SK-N-SH (cell line): Measurements from ENCODE around the gene HEMK1.

Source experiments
- CHD2 ChIP-seq: fragments of 150-350 bp; IDR thresholded peaks from 2 replicates; pipeline ENCODE4 v1.6.1; 2018; ENCODE audit warnings: low read length; ENCODE audit not compliant: partially characterized antibody
- EP300 ChIP-seq, 2 experiments: IDR thresholded peaks; 2 replicates each; pipeline versions ENCODE4 v1.4.0 to v1.6.1; 2012; ENCODE audit warnings: borderline replicate concordance in 1 of 2, low read depth in 1 of 2, low read length in 1 of 2
- JUND ChIP-seq: IDR thresholded peaks from 2 replicates; pipeline ENCODE4 v1.4.0; 2012
- TF ChIP-seq, protein P1 (sequence below): fragments of 200-600 bp; sonication (generic); IDR thresholded peaks from 2 replicates; pipeline ENCODE4 v1.6.1; 2017; ENCODE audit warnings: antibody characterized with exemption, mild to moderate bottlenecking, moderate library complexity
- TF ChIP-seq, protein P2 (sequence below): fragments of 150-350 bp; IDR thresholded peaks from 2 replicates; pipeline ENCODE4 v1.6.1; 2016; ENCODE audit warnings: mild to moderate bottlenecking, low read depth, low read length
- TF ChIP-seq, protein P3 (sequence below): fragments of 150-350 bp; IDR thresholded peaks from 2 replicates; pipeline ENCODE4 v1.6.1; 2017; ENCODE audit warnings: antibody characterized with exemption, low read length, low read depth, borderline replicate concordance

DNA sequence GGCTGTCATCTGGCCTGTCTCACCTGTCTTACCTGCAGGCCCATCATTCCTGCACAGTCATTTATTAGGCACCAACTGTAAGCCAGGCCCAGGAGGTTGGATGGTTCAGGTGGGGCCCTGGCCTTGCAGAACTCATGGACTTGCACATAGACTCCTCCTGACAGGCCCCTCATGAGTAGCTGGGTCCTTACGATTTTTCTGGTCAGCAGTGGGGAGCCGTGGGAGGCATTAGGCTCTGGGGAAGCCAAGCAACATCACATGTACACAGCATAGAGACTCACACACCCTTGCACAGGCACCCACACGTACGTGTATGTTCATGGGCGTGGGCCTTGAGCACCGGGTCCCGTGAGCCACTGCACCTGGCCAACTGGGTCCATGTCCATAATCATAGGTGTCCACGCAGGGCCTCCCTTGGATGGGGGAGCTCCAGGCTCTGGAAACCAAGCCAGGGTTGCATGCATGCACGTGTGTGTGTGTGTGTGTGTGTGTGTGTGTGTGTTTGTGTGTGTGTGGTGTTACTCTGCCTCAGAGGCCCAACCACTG lies 21.9 kb downstream of the HEMK1 start:
- TF ChIP-seq, protein P1, sequence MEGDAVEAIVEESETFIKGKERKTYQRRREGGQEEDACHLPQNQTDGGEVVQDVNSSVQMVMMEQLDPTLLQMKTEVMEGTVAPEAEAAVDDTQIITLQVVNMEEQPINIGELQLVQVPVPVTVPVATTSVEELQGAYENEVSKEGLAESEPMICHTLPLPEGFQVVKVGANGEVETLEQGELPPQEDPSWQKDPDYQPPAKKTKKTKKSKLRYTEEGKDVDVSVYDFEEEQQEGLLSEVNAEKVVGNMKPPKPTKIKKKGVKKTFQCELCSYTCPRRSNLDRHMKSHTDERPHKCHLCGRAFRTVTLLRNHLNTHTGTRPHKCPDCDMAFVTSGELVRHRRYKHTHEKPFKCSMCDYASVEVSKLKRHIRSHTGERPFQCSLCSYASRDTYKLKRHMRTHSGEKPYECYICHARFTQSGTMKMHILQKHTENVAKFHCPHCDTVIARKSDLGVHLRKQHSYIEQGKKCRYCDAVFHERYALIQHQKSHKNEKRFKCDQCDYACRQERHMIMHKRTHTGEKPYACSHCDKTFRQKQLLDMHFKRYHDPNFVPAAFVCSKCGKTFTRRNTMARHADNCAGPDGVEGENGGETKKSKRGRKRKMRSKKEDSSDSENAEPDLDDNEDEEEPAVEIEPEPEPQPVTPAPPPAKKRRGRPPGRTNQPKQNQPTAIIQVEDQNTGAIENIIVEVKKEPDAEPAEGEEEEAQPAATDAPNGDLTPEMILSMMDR = no peak
- no peak for TF ChIP-seq CHD2
- TF ChIP-seq, protein P2, sequence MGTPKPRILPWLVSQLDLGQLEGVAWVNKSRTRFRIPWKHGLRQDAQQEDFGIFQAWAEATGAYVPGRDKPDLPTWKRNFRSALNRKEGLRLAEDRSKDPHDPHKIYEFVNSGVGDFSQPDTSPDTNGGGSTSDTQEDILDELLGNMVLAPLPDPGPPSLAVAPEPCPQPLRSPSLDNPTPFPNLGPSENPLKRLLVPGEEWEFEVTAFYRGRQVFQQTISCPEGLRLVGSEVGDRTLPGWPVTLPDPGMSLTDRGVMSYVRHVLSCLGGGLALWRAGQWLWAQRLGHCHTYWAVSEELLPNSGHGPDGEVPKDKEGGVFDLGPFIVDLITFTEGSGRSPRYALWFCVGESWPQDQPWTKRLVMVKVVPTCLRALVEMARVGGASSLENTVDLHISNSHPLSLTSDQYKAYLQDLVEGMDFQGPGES = no peak
- no peak for TF ChIP-seq EP300 (IDR thresholded peaks at IDR 0.05; ENCODE audit: borderline replicate concordance in 1 of 2, low read depth in 1 of 2, low read length in 1 of 2)
- no peak for TF ChIP-seq JUND
- TF ChIP-seq, protein P3, sequence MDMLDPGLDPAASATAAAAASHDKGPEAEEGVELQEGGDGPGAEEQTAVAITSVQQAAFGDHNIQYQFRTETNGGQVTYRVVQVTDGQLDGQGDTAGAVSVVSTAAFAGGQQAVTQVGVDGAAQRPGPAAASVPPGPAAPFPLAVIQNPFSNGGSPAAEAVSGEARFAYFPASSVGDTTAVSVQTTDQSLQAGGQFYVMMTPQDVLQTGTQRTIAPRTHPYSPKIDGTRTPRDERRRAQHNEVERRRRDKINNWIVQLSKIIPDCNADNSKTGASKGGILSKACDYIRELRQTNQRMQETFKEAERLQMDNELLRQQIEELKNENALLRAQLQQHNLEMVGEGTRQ = no peak
